HG03354 (cell line): Measurements from ENCODE around the gene ARL6IP1.
"Not testable (repeated sequence)": the region's sequence is repeated elsewhere in the genome, so short reads cannot be mapped to it uniquely, and the experiment has no call there.

Experiments
- ATAC-seq: cut with Tn5 transposase; IDR thresholded peaks from one replicate; pipeline ENCODE4 v1.9.1; 2021; ENCODE audit warnings: mild to moderate bottlenecking; ENCODE audit not compliant: unreplicated experiment, poor library complexity, severe bottlenecking

The ARL6IP1 gene

DNA sequence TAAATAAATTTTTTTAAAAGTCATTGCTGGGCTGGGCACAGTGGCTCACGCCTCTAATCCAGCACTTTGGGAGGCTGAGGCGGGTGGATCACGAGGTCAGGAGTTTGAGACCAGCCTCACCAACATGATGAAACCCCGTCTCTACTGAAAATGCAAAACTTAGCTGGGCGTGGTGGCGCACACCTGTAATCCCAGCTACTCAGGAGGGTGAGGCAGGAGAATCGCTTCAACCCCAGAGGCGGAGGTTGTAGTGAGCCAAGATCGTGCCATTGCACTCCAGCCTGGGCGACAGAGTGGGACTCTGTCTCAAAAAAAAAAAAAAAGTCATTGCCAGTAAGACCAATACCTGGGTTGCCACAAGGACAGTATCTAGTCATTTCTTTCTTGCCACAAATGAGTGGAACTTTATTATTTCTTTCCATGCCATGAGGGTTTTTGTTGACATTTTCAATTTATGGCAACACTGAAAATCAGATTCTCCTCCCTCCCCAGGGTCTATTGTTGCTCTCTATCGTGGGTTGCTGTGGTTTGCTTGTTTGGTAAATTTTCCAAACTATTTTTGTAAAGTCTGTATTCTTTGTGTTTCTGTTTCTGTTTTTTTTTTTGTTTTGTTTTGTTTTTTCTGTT is 30.9 kb downstream of the ARL6IP1 start:
- ATAC-seq, result not testable (repeated sequence)

DNA sequence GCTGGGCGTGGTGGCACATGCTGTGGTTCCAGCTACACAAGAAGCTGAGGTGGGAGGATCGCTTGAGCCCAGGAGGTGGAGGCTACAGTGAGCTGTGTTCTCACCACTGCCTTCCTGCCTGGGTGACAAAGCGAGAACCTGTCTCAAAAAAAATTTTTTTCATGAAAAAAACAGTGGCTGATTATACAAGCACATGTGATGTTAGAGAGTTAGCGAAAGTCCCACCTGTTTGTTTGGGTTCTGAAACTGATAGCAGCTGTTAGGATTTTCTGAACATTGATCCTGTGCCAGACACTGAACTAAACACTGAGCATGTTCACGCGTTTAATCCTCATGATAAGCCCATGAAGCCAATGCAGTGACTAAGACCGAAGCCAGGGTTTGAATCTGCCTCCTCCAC is 34.1 kb downstream of the ARL6IP1 start:
- peak; percentile 58 for ATAC-seq

DNA sequence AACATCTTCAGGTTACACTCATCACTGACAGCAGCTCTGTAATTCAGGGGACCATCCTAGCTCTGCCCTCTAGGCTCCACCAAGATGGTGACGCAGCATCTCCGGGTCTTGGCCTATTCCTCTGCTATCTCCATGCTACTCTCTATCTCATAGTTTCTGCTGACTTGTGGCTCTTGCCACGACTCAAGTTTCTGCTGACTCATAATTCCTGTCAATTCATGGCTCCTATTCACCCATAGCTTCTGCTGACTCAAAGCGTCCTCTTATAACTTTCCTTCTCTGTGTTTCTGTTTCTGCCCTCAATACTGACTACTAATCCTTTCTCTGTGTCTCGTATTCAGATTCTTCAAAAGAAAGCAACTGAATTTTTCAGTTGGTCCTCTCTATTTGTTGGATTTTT is 38.6 kb downstream of the ARL6IP1 start:
- ATAC-seq, result peak; percentile 57

DNA sequence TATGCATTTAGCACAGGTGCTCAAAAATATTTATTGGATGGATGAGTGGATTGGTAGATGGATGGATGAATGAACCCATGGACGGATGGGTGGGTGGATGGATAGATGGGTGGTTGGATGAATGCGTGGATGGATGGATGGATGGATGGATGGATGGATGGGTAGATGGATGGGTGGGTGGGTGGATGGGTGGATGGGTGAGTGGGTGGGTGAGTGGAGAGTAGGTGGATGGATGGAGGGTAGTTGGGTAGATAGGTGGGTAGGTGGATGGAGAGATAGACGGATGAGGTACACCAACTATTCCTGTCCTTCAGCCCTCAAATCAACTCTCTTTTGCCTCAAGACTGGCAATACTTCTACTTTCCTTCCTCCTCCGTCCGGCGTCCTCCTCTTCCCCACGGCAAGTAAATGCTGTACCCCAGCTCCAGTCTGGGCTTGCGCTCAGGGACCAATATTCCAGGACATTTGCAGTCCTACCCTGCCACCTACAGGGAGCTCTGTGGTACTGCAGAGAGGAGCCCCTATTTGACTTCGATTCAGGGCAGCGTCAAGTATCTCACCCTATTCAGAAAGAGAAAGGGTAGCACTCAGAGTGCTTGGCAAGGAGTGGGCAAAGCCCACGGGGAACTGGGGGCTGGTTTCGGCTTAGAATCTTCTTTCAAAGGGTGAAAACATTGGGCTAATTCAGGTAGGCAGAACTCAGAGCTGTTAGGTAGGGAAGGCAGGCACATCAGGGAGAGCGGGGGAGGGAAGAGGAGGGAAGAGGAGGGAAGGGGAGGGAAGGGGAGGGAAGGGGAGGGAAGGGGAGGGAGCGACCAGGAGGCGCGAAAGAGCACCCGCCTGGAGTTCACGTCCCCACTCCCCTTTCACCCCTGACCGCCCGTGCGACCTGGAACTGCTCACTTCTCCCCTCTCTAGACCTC is 41.5 kb downstream of the ARL6IP1 start:
- ATAC-seq, result peak; percentile 63

DNA sequence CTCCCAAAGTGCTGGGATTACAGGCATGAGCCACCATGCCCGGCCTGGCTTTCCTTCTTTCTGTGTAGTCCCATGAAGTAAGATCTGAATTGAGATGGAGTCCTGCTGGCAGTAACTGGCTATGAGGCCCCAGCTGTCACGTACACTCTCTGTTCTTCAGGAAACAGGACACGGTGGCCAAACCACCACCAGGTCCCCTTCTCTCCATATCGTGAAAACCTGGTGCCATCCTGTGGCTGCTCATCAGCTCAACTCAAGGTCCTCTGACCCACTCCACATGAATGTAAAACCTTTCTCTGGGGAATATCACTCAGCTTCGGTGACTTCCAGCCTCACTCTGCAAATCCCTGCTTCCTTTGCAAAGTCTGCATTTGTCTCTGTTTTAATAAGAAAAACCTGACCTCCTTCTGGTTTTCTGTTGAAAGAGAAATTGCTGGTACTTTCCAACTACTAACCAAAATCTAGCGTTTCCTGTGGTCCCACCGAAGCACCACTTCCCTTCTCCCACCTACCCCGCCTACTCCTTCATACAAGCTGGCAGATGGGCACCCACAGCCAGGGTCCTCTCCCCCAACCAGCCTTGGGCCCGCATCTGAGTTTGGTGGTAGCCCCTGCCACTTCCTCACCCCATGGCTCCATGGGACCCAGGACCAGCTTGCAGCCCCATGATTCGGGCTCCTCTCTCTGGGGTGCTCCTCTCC is 43.2 kb downstream of the ARL6IP1 start:
- not testable (repeated sequence) for ATAC-seq

DNA sequence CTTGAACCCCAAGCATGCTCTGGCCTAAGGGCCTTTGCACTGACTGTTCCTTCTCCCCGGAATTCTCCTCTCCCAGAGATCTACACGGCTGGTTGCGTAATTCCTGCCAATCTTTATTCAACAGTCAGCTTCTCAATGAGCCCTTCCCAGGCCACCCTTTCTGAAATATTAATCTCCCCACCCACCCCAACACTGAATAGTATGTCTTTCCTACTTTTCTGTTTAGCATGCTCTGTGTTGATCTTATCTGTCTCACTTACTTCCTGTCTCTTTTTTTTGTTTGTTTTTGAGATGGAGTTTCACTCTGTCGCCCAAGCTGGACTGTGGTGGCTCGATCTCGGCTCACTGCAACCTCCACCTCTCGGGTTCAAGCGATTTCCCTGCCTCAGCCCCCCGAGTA is 44.7 kb downstream of the ARL6IP1 start:
- not testable (repeated sequence) for ATAC-seq

DNA sequence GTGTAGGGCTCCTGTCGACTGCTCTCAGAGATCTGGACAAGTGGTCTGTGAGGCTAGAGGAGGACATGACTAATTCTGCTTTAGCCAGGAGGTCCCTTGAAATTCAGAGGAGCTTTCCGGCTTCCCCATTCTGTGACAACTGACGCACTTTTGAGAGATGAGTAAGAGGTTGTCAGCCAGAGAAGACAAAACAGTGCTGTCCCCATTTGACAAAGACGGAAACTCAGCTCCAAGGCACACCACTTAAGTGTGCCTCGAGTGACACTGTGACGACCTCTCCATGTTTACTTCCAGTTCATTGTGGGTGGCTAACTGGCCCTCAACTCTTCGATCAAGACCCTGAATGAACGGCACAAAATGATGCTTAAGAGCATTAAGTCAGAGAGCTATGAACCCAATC is 58.5 kb downstream of the ARL6IP1 start:
- not testable (repeated sequence) for ATAC-seq
